ENCODE data around the gene POU2F3. TPM values are rescaled to one million over a fixed set of nuclear protein-coding genes. Genes with fewer than 3 reads are reported as not detected.

Gene POU2F3
- total RNA-seq, 1 donor from 2014 or later: not detected

DNA sequence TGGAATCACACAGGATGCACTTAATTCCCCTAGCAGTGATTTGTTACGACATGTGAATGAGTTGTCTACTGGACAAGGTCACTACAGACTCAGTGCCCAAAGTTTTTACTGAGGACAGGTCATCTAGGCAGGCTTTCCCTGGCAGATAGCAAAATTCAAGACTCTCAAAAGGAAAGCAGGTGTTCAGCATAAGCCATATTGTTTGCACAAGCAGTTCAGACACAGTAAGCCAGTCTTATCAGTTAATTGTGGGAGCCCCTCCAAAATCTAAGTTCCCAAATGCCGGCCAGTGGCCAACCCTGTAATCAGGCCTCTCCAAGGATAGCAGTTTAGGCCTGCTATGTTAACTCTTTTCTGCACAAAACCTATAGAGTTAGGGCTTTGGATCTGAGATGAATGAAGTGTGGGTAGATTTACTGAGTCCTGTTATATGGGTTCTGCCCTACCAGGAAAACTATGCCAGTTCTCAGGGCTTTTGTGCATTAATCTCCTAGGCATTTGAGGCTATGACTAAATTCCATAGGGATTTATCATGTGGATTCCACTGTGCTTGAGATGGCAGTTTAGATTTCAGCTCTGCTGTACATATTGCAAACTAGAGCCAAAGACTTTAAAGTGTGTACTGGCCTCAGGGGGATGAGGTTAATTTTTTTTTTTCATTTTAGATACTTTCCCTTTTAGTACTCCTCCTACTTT lies 91.5 kb downstream of the POU2F3 start:
- DNase-seq: no peak
- intact Hi-C loops (cut with micrococcal nuclease): loop anchor here (10.0 kb wide), 1 partner anchor 693 kb away; the partner anchor contains the start of gene TBCEL
- Mint-ChIP-seq H3K36me3 (ENCODE audit: low read depth) (no peaks in the 10 kb centered on the region), H3K4me3 (no peak overlapping the region), H3K4me1 (peaks cover 16% of the 10 kb centered on the region), H3K9me3 (no peaks in the 10 kb centered on the region), H3K27ac (no peak overlapping the region), H3K27me3 (peaks cover 33% of the 10 kb centered on the region)
- ChIA-PET POLR2A (no interaction called here), CTCF (interaction anchor here (1.1 kb wide), 1 partner anchor 354 kb away, joined by 3 read pairs; no protein-coding TSS in a partner anchor)
- TF ChIP-seq, protein P1, sequence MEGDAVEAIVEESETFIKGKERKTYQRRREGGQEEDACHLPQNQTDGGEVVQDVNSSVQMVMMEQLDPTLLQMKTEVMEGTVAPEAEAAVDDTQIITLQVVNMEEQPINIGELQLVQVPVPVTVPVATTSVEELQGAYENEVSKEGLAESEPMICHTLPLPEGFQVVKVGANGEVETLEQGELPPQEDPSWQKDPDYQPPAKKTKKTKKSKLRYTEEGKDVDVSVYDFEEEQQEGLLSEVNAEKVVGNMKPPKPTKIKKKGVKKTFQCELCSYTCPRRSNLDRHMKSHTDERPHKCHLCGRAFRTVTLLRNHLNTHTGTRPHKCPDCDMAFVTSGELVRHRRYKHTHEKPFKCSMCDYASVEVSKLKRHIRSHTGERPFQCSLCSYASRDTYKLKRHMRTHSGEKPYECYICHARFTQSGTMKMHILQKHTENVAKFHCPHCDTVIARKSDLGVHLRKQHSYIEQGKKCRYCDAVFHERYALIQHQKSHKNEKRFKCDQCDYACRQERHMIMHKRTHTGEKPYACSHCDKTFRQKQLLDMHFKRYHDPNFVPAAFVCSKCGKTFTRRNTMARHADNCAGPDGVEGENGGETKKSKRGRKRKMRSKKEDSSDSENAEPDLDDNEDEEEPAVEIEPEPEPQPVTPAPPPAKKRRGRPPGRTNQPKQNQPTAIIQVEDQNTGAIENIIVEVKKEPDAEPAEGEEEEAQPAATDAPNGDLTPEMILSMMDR (IDR thresholded peaks at IDR 0.05): no peak
- ATAC-seq (ENCODE audit: low read depth): no peak

DNA sequence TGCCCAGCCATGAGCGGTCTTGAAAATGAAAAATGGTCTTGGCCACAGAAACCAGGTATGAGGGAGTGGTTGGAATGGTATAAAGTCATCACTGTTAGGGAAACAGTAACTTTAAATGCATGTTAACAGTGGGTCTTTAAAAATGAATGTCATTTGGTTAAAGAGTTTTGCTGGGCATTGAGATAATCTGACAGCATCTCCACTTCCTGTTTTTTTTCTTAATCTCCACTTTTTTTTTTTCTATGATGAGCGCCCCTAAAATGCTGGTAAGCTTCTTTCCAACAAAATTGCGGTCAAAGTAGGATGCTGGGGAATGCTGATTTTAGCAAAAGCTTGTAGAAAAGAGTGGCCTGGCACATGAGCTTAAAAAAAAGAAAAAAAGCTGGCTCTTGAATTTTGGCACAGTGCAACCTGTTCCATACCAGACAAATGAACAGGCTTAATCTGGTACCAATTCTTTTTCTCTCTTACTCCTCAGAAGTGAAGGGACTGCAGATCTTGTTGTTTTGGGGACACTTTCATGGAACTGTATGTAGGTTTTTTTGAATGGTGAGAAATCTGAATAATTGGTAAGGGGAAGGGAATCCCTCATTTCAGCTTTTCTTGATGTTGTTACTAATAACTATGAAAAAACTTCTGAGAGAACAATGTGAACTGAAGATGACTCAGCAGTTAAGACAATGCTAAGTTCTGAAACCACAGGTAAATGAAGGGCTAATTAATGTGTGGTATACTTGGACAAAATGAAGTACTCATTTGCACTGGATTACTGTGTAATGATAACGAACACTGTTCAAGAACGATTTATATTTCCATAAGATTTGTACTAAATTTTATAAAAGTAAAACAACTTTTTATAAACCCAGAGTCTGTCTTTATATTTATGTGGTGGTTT lies 93.1 kb downstream of the POU2F3 start:
- no peak for ATAC-seq (ENCODE audit: low read depth)
- Mint-ChIP-seq H3K4me1 (peaks cover 21% of the 10 kb centered on the region), H3K4me3 (no peak overlapping the region), H3K36me3 (ENCODE audit: low read depth) (peaks cover 2% of the 10 kb centered on the region), H3K27me3 (peaks cover 30% of the 10 kb centered on the region), H3K27ac (no peak overlapping the region), H3K9me3 (peaks cover 1% of the 10 kb centered on the region)
- CTCF ChIA-PET: interaction anchor here (2.4 to 3.9 kb wide), 2 partner anchors 178 to 352 kb away, joined by 7 to 42 read pairs; partner anchors contain the start of gene GRIK4
- DNase-seq: no peak
- POLR2A ChIA-PET: no interaction called here
- intact Hi-C loops (cut with micrococcal nuclease): loop anchor here (10.0 kb wide), 1 partner anchor 692 kb away; the partner anchor contains the start of gene TBCEL
- TF ChIP-seq, protein P1 (IDR thresholded peaks at IDR 0.05): no peak

DNA sequence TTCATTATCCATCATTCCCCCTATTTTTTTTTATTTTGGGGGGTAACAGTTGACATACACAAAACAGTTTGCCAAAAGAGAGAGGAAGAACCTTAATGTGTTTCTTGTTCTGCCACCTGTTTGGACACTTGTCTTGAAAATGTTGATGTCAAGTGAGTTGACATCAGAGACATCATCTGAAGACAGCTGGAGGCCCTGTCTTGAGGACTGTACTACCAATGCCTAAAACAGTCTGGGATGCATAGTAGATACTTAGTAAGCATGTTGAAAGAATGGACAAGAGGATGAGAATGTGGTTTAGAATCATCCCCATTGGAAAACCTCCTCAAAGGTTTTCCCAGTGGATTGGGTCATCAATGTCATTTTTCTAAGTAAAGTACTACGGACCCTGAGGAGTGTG lies 93.9 kb downstream of the POU2F3 start:
- Mint-ChIP-seq H3K36me3 (ENCODE audit: low read depth) (peaks cover 2% of the 10 kb centered on the region), H3K4me3 (no peak overlapping the region), H3K4me1 (peaks cover 25% of the 10 kb centered on the region), H3K27me3 (peaks cover 28% of the 10 kb centered on the region), H3K27ac (no peak overlapping the region), H3K9me3 (peaks cover 1% of the 10 kb centered on the region)
- TF ChIP-seq, protein P1 (IDR thresholded peaks at IDR 0.05): no peak
- DNase-seq (no peak), ATAC-seq (ENCODE audit: low read depth) (no peak)
- intact Hi-C loops (cut with micrococcal nuclease): loop anchor here (1.0 to 10.0 kb wide), 3 partner anchors 178 to 691 kb away; partner anchors contain the start of genes GRIK4 and TBCEL
- POLR2A ChIA-PET: no interaction called here
- CTCF ChIA-PET: interaction anchor here (1.4 to 3.9 kb wide), 6 partner anchors 12 to 861 kb away, joined by 3 to 42 read pairs (median 5); partner anchors contain the start of gene GRIK4

DNA sequence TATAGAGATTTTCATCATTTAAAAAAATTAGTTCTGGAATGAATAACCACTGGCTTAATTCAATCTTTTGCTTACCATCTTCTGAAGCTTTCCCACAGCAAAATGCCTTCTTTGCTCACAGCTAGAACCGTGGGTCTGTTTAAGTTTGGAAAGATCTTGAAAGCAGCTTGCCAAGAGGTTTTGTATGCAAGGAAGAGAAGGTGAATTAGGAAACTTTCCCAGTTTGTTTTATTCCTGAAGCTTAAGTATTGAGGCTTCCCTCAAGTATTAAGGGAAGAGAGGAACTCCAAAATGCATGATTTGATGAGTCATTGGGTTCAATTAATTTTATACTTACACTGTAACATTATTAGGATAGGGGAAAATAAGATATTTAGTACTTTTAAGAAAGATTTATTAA lies 94.4 kb downstream of the POU2F3 start:
- TF ChIP-seq, protein P1 (IDR thresholded peaks at IDR 0.05): no peak
- peaks cover 26% of the 10 kb centered on the region for H3K4me1 Mint-ChIP-seq
- peaks cover 2% of the 10 kb centered on the region for H3K36me3 Mint-ChIP-seq (ENCODE audit: low read depth)
- peaks cover 1% of the 10 kb centered on the region for H3K9me3 Mint-ChIP-seq
- POLR2A ChIA-PET: no interaction called here
- H3K27me3 Mint-ChIP-seq: peaks cover 30% of the 10 kb centered on the region
- H3K4me3 Mint-ChIP-seq: no peak overlapping the region
- no peak overlapping the region for H3K27ac Mint-ChIP-seq
- ATAC-seq (ENCODE audit: low read depth): no peak
- intact Hi-C loops (cut with micrococcal nuclease): loop anchor here (1.0 to 10.0 kb wide), 3 partner anchors 177 to 690 kb away; partner anchors contain the start of genes GRIK4 and TBCEL
- CTCF ChIA-PET: interaction anchor here (1.4 to 3.9 kb wide), 6 partner anchors 12 to 860 kb away, joined by 3 to 42 read pairs (median 5); partner anchors contain the start of gene GRIK4
- DNase-seq: no peak
